Neural progenitor cell (in vitro differentiated cells): ENCODE measurements around the gene FAM114A2. TPM values are rescaled to one million over a fixed set of nuclear protein-coding genes. Genes with fewer than 3 reads are reported as not detected.
A peak's percentile ranks its signal among the peaks of the same experiment; 100 is the strongest.

Source experiments
- DNase-seq: peaks from one replicate; pipeline ENCODE4 v3.0.0-alpha.2; 2016; ENCODE audit warnings: low spot score
- H2AFZ ChIP-seq: fragments of 200-600 bp; sonication (generic); replicated peaks from 2 replicates; pipeline ENCODE4 v1.6.1; 2016; ENCODE audit warnings: antibody characterized with exemption
- H3F3A ChIP-seq: fragments of 200-600 bp; sonication (generic); 2 replicates; pipeline ENCODE4 v1.6.1; 2016; ENCODE audit warnings: antibody characterized with exemption, low read depth
- H3K27ac ChIP-seq: fragments of 200-600 bp; sonication (generic); 2 replicates; pipeline ENCODE4 v1.5.1; 2016; ENCODE audit warnings: mild to moderate bottlenecking
- H3K27me3 ChIP-seq: fragments of 200-600 bp; sonication (generic); 2 replicates; pipeline ENCODE4 v1.6.1; 2016; ENCODE audit warnings: mild to moderate bottlenecking, moderate library complexity
- H3K36me3 ChIP-seq: fragments of 200-600 bp; sonication (generic); 2 replicates; pipeline ENCODE4 v1.5.1; 2016
- H3K4me1 ChIP-seq: fragments of 200-600 bp; sonication (generic); 2 replicates; pipeline ENCODE4 v1.6.1; 2016; ENCODE audit warnings: mixed run types
- H3K4me2 ChIP-seq: fragments of 200-600 bp; sonication (generic); 2 replicates; pipeline ENCODE4 v1.6.1; 2016
- H3K4me3 ChIP-seq: fragments of 200-600 bp; sonication (generic); 2 replicates; pipeline ENCODE4 v1.5.1; 2016
- H3K79me2 ChIP-seq: fragments of 200-600 bp; sonication (generic); 2 replicates; pipeline ENCODE4 v1.6.1; 2016; ENCODE audit warnings: low read depth
- H3K9ac ChIP-seq: fragments of 200-600 bp; sonication (generic); 2 replicates; pipeline ENCODE4 v1.6.1; 2016
- H3K9me3 ChIP-seq: fragments of 200-600 bp; sonication (generic); 2 replicates; pipeline ENCODE4 v1.5.1; 2016; ENCODE audit warnings: low read depth
- H4K20me1 ChIP-seq: fragments of 200-600 bp; sonication (generic); 2 replicates; pipeline ENCODE4 v1.6.1; 2016; ENCODE audit warnings: low read depth
- H3K27ac Mint-ChIP-seq: 3 replicates; pipeline ENCODE4 v1.8.0; 2021; ENCODE audit warnings: mixed read lengths
- H3K27me3 Mint-ChIP-seq: 2 replicates; pipeline ENCODE4 v1.8.0; 2022; ENCODE audit warnings: low read depth, mild to moderate bottlenecking, inconsistent platforms, moderate library complexity, mixed read lengths; ENCODE audit not compliant: insufficient read depth
- H3K36me3 Mint-ChIP-seq: 3 replicates; pipeline ENCODE4 v1.8.0; 2021; ENCODE audit warnings: mixed read lengths
- H3K4me1 Mint-ChIP-seq: 3 replicates; pipeline ENCODE4 v1.8.0; 2021; ENCODE audit warnings: mixed read lengths
- H3K4me3 Mint-ChIP-seq: 3 replicates; pipeline ENCODE4 v1.8.0; 2021; ENCODE audit warnings: mild to moderate bottlenecking, moderate library complexity, mixed read lengths
- H3K9me3 Mint-ChIP-seq: 3 replicates; pipeline ENCODE4 v1.8.0; 2020; ENCODE audit warnings: mixed read lengths
- EZH2 ChIP-seq: fragments of 200-600 bp; sonication (generic); IDR thresholded peaks from 2 replicates; pipeline ENCODE4 v1.6.1; 2017; ENCODE audit warnings: antibody characterized with exemption, mild to moderate bottlenecking, moderate library complexity
- EZH2phosphoT487 ChIP-seq: fragments of 200-600 bp; sonication (generic); IDR thresholded peaks from 2 replicates; pipeline ENCODE4 v1.6.1; 2017; ENCODE audit warnings: antibody characterized with exemption
- total RNA-seq: library from RNA; depleted of rRNA; stranded (reverse); fragments of >200 nt; gene quantifications from 2 replicates; pipeline ENCODE4 v1.2.3, GENCODE V29; 2015; ENCODE audit warnings: low replicate concordance
- TF ChIP-seq, protein P1 (sequence below): fragments of 200-600 bp; sonication (generic); IDR thresholded peaks from 2 replicates; pipeline ENCODE4 v1.5.1; 2017; ENCODE audit warnings: antibody characterized with exemption, mild to moderate bottlenecking

FAM114A2 gene
- 13.2 and 19.9 TPM in 2 replicates for total RNA-seq

DNA sequence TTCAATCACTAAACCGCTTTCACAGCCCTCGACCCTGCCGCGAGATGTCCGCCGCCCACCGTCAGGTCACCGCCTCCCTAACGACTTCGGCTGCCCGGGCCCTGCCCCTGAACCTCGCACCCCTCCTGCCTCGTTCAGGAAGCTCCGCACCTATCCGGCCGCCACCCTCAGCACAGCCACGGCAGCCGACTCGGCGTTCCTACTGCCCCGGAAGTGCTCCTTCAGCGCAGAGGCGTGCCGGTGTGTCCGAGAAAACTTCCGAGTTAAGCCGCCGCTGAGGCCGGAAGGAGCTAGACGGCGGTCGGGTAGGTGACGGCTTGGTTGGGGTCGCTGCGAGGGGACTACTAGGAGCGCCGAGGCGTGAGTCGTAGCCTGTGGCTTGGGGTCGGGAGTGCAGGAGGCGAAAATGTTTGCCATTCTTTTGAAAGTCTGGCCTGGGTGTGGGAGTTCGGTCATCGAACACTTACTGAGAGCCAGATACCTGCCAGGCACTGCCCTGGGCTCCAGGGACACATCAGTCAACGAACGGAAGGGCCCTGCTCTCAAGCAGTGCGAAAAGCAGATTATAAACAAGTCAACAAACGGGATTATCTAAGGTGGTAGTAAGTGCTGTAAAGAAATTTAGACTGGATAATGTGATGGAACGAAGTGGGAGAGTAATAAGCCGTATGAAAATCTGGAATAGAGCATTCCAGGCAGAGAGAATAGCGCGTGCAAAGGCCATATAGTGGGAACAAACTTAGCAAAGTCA lies at the start of gene FAM114A2, which contains the start of gene MFAP3:
Gene FAM114A2 (minus strand): TSS at position 204 of the 751 bp plus-strand sequence. CDS start 3,957 bp downstream, outside the sequence.
Gene MFAP3 (plus strand): TSS at position 261 of the 751 bp plus-strand sequence. CDS start 10,756 bp downstream, outside the sequence.
- peak within 1 kb of the TSS; percentile 65 for H3K9ac ChIP-seq
- H3K27me3 Mint-ChIP-seq: no peaks in the 10 kb centered on the region
- H3K27ac ChIP-seq: no peak within 1 kb of the TSS

DNA sequence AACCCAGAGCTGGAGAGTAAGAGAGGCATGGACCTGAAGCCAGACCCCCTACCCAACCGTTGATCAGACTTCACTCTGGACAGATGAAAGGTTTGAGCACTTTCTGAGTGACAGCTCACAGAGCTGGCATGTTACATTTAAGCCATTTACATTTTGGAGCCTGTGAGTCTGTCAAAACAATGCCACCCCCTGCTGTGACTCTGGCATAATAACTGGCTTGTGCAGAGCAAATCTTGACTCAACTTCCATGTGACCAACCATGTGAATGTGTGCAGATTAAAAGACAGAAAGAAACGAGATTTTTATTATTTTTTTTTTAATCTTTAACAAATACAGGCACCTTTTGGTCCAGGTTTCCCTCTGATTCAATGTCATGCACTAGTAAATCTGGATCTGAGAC lies 48.5 kb upstream of the FAM114A2 start:
- no peaks in the 10 kb centered on the region for H3K27me3 Mint-ChIP-seq
- Histone ChIP-seq H3K4me1 (peaks cover 63% of the 10 kb centered on the region), H3K27ac (no peak overlapping the region), H3K4me2 (peak overlapping the region; percentile 42), H3K4me3 (no peak overlapping the region), H2AFZ (no peak overlapping the region), H3K9ac (no peak overlapping the region), H3F3A (peaks cover 61% of the 10 kb centered on the region), H3K27me3 (no peaks in the 10 kb centered on the region), H4K20me1 (peaks cover 15% of the 10 kb centered on the region), H3K79me2 (no peaks in the 10 kb centered on the region), H3K9me3 (no peaks in the 10 kb centered on the region), H3K36me3 (no peaks in the 10 kb centered on the region)
- H3K9me3 Mint-ChIP-seq: peaks cover 16% of the 10 kb centered on the region
- peaks cover 11% of the 10 kb centered on the region for H3K36me3 Mint-ChIP-seq
- no peak overlapping the region for H3K27ac Mint-ChIP-seq
- H3K4me1 Mint-ChIP-seq: peaks cover 71% of the 10 kb centered on the region
- peak; percentile 33 for DNase-seq
- TF ChIP-seq EZH2phosphoT487 (no peak), EZH2 (no peak)
- TF ChIP-seq, protein P1, sequence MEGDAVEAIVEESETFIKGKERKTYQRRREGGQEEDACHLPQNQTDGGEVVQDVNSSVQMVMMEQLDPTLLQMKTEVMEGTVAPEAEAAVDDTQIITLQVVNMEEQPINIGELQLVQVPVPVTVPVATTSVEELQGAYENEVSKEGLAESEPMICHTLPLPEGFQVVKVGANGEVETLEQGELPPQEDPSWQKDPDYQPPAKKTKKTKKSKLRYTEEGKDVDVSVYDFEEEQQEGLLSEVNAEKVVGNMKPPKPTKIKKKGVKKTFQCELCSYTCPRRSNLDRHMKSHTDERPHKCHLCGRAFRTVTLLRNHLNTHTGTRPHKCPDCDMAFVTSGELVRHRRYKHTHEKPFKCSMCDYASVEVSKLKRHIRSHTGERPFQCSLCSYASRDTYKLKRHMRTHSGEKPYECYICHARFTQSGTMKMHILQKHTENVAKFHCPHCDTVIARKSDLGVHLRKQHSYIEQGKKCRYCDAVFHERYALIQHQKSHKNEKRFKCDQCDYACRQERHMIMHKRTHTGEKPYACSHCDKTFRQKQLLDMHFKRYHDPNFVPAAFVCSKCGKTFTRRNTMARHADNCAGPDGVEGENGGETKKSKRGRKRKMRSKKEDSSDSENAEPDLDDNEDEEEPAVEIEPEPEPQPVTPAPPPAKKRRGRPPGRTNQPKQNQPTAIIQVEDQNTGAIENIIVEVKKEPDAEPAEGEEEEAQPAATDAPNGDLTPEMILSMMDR: no peak
- H3K4me3 Mint-ChIP-seq: no peak overlapping the region

More for the DNA sequence above, at the start of gene FAM114A2, which contains the start of gene MFAP3:
- Histone ChIP-seq H3K4me2 (peak within 1 kb of the TSS; percentile 88), H3F3A (peaks cover 13% of the 10 kb centered on the region), H4K20me1 (peaks cover 15% of the 10 kb centered on the region), H2AFZ (peak within 1 kb of the TSS; percentile 30), H3K4me3 (peak within 1 kb of the TSS; percentile 80), H3K27me3 (no peaks in the 10 kb centered on the region), H3K9me3 (no peaks in the 10 kb centered on the region), H3K4me1 (peaks cover 10% of the 10 kb centered on the region), H3K36me3 (no peaks in the 10 kb centered on the region), H3K79me2 (peaks cover 25% of the 10 kb centered on the region)
- TF ChIP-seq EZH2phosphoT487 (no peak), EZH2 (peak; percentile 36)
- TF ChIP-seq, protein P1: no peak
- Mint-ChIP-seq H3K4me3 (peak within 1 kb of the TSS; percentile 96), H3K9me3 (no peaks in the 10 kb centered on the region), H3K4me1 (peaks cover 16% of the 10 kb centered on the region), H3K36me3 (no peaks in the 10 kb centered on the region), H3K27ac (peak within 1 kb of the TSS; percentile 74)
- DNase-seq: peak; percentile 92

DNA sequence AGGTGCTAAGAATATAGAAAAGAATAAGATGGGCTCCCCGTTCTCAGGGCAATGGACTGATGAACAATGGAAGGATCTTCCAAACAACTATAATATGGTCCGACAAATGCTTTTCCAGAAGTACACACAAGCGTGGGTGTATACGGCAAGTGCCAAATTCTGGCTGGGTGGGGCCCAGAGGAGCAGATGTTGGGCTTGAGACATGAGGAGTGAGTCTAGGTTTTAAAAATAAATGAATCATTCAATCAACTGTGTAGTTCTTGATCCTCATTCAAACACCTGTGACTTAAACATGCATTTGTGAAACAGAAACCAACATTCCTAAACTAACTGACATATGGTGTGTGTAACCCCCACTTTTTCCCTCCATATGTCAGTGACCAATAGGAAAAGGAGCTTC lies 47.9 kb upstream of the FAM114A2 start:
- Mint-ChIP-seq H3K4me3 (peak overlapping the region; percentile 0), H3K4me1 (peaks cover 71% of the 10 kb centered on the region), H3K9me3 (peaks cover 16% of the 10 kb centered on the region), H3K36me3 (peaks cover 11% of the 10 kb centered on the region), H3K27ac (peak overlapping the region; percentile 72), H3K27me3 (no peaks in the 10 kb centered on the region)
- Histone ChIP-seq H3F3A (peaks cover 56% of the 10 kb centered on the region), H3K4me3 (no peak overlapping the region), H3K9ac (no peak overlapping the region), H3K4me2 (peak overlapping the region; percentile 42), H3K79me2 (no peaks in the 10 kb centered on the region), H3K36me3 (no peaks in the 10 kb centered on the region), H3K9me3 (no peaks in the 10 kb centered on the region), H3K4me1 (peaks cover 57% of the 10 kb centered on the region), H3K27ac (peak overlapping the region; percentile 82), H3K27me3 (no peaks in the 10 kb centered on the region), H2AFZ (no peak overlapping the region), H4K20me1 (peaks cover 15% of the 10 kb centered on the region)
- no peak for DNase-seq
- TF ChIP-seq EZH2phosphoT487: no peak
- no peak for TF ChIP-seq EZH2
- TF ChIP-seq, protein P1: no peak
